Transverse colon (tissue), 4 donors: Measurements from ENCODE around the gene VPS41. TPM values are rescaled to one million over a fixed set of nuclear protein-coding genes. Genes with fewer than 3 reads are reported as not detected.
"Not testable (repeated sequence)": the region's sequence is repeated elsewhere in the genome, so short reads cannot be mapped to it uniquely, and the experiment has no call there.

Experiments
- DNase-seq: peaks from one replicate; pipeline ENCODE4 v3.0.0-alpha.2; 2019
- H3K27ac ChIP-seq, 4 donors: fragments of 200-600 bp; sonication (generic); 2 replicates each; pipeline ENCODE4 v1.5.1; 2016 to 2018; ENCODE audit warnings: inconsistent platforms in 4 of 4
- H3K27me3 ChIP-seq: fragments of 200-600 bp; sonication (generic); 2 replicates; pipeline ENCODE4 v1.5.1; 2017; ENCODE audit warnings: inconsistent platforms
- H3K36me3 ChIP-seq, 4 donors: fragments of 200-600 bp; sonication (generic); 2 replicates each; pipeline ENCODE4 v1.5.1; 2017 to 2019; ENCODE audit warnings: inconsistent platforms in 4 of 4
- H3K4me1 ChIP-seq, 4 donors: fragments of 200-600 bp; sonication (generic); 2 replicates each; pipeline ENCODE4 v1.5.1; 2017 to 2020; ENCODE audit warnings: inconsistent platforms in 4 of 4
- H3K4me3 ChIP-seq, 4 donors: fragments of 200-600 bp; sonication (generic); 1 replicate in 1 of 4; 2 replicates in 3 of 4; pipeline versions ENCODE4 v1.5.1 to v1.6.1; 2017 to 2019; ENCODE audit warnings: inconsistent platforms in 4 of 4
- H3K9me3 ChIP-seq, 2 donors: fragments of 200-600 bp; sonication (generic); 2 replicates each; pipeline ENCODE4 v1.5.1; 2017 to 2019; ENCODE audit warnings: inconsistent platforms in 2 of 2
- EP300 ChIP-seq: sonication (generic); formaldehyde crosslinking; IDR thresholded peaks from one replicate; pipeline ENCODE4 v1.6.1; 2017; ENCODE audit warnings: antibody characterized with exemption, low read depth
- POLR2A ChIP-seq: fragments of 450-650 bp; IDR thresholded peaks from one replicate; pipeline ENCODE4 v1.6.1; 2016; ENCODE audit warnings: antibody characterized with exemption, mild to moderate bottlenecking, moderate library complexity
- POLR2AphosphoS5 ChIP-seq, 3 donors: sonication (generic); formaldehyde crosslinking; IDR thresholded peaks; one replicate each; pipeline ENCODE4 v1.6.1; 2016; ENCODE audit warnings: antibody characterized with exemption in 3 of 3
- WGBS, 2 donors: methylation state at CpG; one replicate each; pipeline ENCODE4 v1.1.5; 2018; ENCODE audit warnings: low coverage in 1 of 2; 5-methylcytosine and 5-hydroxymethylcytosine counted together
- in situ Hi-C, 4 donors: fragments of 200-750 bp; cut with MboI; loops; one replicate each; pipeline versions ENCODE4 v1.15.0 to v1.15.1; 2017; ENCODE audit warnings: low sequenced_read_pairs in 3 of 4, low pct_ligation_motif_present in 1 of 4, low pct_unique_long_range_greater_than_20kb in 1 of 4
- intact Hi-C: fragments of 100-400 bp; cut with DNase I; formaldehyde crosslinking; loops from one replicate; pipeline ENCODE4 v1.15.1; 2023; ENCODE audit warnings: low total_unique reads
- total RNA-seq, 4 donors: library from RNA; depleted of rRNA; stranded (reverse); fragments of >200 nt; gene quantifications; one replicate each; pipeline ENCODE4 v1.1.0, GENCODE V29; 2016
- TF ChIP-seq, protein P1 (sequence below), 5 experiments: fragments of 200-600 bp in 3 of 5; fragments of 450-650 bp in 2 of 5; sonication (generic) in 3 of 5; IDR thresholded peaks; 1 replicate in 2 of 5; 2 replicates in 3 of 5; pipeline ENCODE4 v1.5.1; 2016 to 2017; ENCODE audit warnings: antibody characterized with exemption in 5 of 5, inconsistent platforms in 3 of 5, mild to moderate bottlenecking in 2 of 5, moderate library complexity in 1 of 5

Gene VPS41
- total RNA-seq, 4 donors from 2014 or later, result 26.9 to 35.1 (median 29.2) TPM

DNA sequence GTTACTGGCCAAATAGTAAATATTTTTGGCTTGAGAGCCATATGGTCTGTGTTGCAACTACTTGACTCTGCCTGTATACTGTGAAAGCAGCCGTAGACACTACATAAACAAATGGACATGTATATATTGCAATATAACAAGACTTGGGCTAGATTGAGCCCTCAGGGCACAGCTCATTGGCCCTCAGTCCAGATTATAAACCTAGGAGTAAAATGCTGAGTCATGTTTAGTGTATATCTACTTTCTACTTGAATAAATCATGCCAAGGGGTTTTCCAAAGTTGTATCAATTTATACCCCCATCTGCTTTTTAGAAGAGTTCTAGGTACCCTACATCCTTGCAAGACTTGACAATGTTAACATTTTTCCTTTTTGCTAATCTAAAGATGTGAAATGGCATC lies 41.3 kb upstream of the VPS41 start:
- intact Hi-C loops (no loop called here), in situ Hi-C loops (no loop called here)
- Histone ChIP-seq H3K36me3 (no peaks in the 10 kb centered on the region), H3K4me1 (no peaks in the 10 kb centered on the region), H3K4me3 (no peak overlapping the region), H3K27me3 (no peaks in the 10 kb centered on the region), H3K27ac (no peak overlapping the region), H3K9me3 (no peaks in the 10 kb centered on the region)
- no peak for DNase-seq
- TF ChIP-seq POLR2AphosphoS5 (IDR thresholded peaks at IDR 0.05) (no peak), EP300 (no peak), POLR2A (no peak)
- TF ChIP-seq, protein P1, sequence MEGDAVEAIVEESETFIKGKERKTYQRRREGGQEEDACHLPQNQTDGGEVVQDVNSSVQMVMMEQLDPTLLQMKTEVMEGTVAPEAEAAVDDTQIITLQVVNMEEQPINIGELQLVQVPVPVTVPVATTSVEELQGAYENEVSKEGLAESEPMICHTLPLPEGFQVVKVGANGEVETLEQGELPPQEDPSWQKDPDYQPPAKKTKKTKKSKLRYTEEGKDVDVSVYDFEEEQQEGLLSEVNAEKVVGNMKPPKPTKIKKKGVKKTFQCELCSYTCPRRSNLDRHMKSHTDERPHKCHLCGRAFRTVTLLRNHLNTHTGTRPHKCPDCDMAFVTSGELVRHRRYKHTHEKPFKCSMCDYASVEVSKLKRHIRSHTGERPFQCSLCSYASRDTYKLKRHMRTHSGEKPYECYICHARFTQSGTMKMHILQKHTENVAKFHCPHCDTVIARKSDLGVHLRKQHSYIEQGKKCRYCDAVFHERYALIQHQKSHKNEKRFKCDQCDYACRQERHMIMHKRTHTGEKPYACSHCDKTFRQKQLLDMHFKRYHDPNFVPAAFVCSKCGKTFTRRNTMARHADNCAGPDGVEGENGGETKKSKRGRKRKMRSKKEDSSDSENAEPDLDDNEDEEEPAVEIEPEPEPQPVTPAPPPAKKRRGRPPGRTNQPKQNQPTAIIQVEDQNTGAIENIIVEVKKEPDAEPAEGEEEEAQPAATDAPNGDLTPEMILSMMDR (IDR thresholded peaks at IDR 0.05), result no peak
- 66% methylated on average over 1 of the region's 1 CpG; no CpG with 5 or more reads in 1 of the 2 donors for WGBS, 2 donors

DNA sequence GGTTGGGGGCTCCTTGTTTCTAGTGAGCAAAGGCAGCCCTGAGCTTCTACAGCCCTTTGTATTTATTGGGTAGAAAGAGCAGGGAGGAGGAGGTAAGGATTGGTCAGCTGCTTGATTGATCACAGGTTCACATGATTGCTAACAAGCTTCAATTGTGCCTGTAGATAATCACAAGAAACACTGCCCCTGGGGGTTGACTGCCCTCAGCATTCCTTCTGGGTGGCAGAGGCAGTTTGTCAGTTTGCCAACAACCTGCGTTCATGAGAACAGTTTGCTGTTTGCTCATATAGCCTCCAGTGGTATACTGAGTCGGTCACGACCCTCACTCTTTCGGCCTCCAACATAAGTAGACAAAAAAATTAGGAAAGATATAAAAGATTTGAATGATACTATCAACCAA lies 38.5 kb upstream of the VPS41 start:
- in situ Hi-C loops, result loop anchor here in 3 of 4 donors (25.0 kb wide), 1 partner anchor 515 kb away; no protein-coding TSS in a partner anchor
- H3K27me3 ChIP-seq, intact Hi-C loops: not testable (repeated sequence)

DNA sequence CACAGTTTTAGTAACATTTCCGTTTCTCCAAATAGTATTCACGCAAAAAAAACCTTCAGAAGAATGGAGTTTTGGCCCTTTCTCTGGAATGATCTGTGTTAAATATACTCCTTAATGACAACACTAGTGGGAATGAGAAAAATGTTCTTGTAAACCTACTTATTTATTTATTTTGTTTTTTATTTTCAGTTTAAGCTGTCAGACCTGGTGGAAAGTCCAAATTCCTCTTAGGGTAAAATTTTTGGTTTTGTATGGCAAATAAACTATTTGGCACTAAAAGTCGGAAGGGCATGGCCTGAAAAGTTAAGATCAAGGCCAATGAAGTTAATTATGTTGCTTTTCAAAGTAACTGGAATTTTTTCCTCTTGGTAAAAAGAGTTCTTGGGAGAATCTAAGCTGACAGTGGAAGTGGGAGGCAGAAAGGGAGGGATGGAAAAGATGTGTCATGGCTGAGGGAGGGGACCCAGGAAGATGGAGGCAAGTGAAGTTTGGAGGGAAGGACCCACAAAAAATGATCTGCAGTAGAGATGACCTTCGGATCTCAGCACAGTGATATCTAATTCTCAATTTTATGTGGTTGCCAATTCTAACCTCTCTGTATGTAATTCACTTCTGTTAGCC lies 33.5 kb upstream of the VPS41 start:
- WGBS, 2 donors, result 73 to 91% methylated on average over 4 of the region's 4 CpGs
- H3K27me3 ChIP-seq, result no peaks in the 10 kb centered on the region
- intact Hi-C loops, result no loop called here
- TF ChIP-seq POLR2A, result no peak
- no peak for TF ChIP-seq POLR2AphosphoS5 (IDR thresholded peaks at IDR 0.05)
- TF ChIP-seq, protein P1 (IDR thresholded peaks at IDR 0.05), result no peak
- TF ChIP-seq EP300, result no peak
- in situ Hi-C loops, result loop anchor here in 3 of 4 donors (25.0 kb wide), 1 partner anchor 520 kb away; no protein-coding TSS in a partner anchor
- H3K9me3 ChIP-seq, result no peaks in the 10 kb centered on the region
- no peak overlapping the region for H3K4me3 ChIP-seq
- H3K27ac ChIP-seq, result no peak overlapping the region
- H3K4me1 ChIP-seq, result no peaks in the 10 kb centered on the region
- no peaks in the 10 kb centered on the region for H3K36me3 ChIP-seq
- DNase-seq, result no peak

More for the DNA sequence above, 38.5 kb upstream of the VPS41 start:
- WGBS, 2 donors, result 92% methylated on average over 4 of the region's 4 CpGs; no CpG with 5 or more reads in 1 of the 2 donors
- H3K27ac ChIP-seq, H3K36me3 ChIP-seq, DNase-seq, H3K4me3 ChIP-seq, H3K9me3 ChIP-seq, H3K4me1 ChIP-seq: not testable (repeated sequence)

DNA sequence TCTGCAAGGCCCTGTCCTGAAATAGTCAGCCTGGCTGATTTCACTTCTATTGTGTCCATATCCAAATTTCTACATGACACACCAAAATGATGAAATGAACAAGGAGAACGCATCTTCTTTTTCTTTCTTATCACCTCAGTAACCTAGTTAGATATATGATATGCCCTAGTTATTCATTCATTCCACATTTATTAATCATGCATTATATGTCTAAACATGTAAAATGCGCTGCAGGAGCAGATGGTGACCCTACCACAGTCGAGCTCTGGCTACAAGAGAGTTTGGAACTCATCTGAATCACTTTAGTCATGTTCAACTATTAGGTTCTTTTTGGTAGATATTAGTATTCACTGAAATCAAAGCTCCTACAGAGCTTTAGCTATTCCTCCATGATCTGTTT lies 31.8 kb upstream of the VPS41 start:
- intact Hi-C loops, result no loop called here
- in situ Hi-C loops, result loop anchor here in 3 of 4 donors (25.0 kb wide), 1 partner anchor 522 kb away; no protein-coding TSS in a partner anchor
- Histone ChIP-seq H3K9me3 (no peaks in the 10 kb centered on the region), H3K4me1 (no peaks in the 10 kb centered on the region), H3K27me3 (no peaks in the 10 kb centered on the region), H3K36me3 (no peaks in the 10 kb centered on the region), H3K27ac (no peak overlapping the region), H3K4me3 (no peak overlapping the region)
- DNase-seq, result no peak
- WGBS, 2 donors, result 86 to 90% methylated on average over 3 of the region's 3 CpGs
- TF ChIP-seq POLR2AphosphoS5 (IDR thresholded peaks at IDR 0.05) (no peak), POLR2A (no peak), EP300 (no peak)
- TF ChIP-seq, protein P1 (IDR thresholded peaks at IDR 0.05), result no peak
